Esophagus squamous epithelium (tissue), 5 donors: ENCODE data around the gene ANKLE2. TPM values are rescaled to one million over a fixed set of nuclear protein-coding genes. Genes with fewer than 3 reads are reported as not detected.
"Not testable (repeated sequence)": the region's sequence is repeated elsewhere in the genome, so short reads cannot be mapped to it uniquely, and the experiment has no call there.

Experiments
- DNase-seq: peaks from one replicate; lab custom pipeline; 2025; lab: John Stamatoyannopoulos, UW
- H3K27ac ChIP-seq, 4 donors: fragments of 200-600 bp; sonication (generic); one replicate each; pipeline ENCODE4 v1.5.1; 2016 to 2019; ENCODE audit warnings: mild to moderate bottlenecking in 1 of 4
- H3K27me3 ChIP-seq, 4 donors: fragments of 200-600 bp; sonication (generic); 1 replicate in 3 of 4; 2 replicates in 1 of 4; pipeline versions ENCODE4 v1.5.1 to v1.6.0; 2017 to 2021; ENCODE audit warnings: antibody characterized with exemption in 1 of 4
- H3K36me3 ChIP-seq, 3 donors: fragments of 200-600 bp; sonication (generic); one replicate each; pipeline ENCODE4 v1.5.1; 2016 to 2019
- H3K4me1 ChIP-seq, 3 donors: fragments of 200-600 bp; sonication (generic); one replicate each; pipeline ENCODE4 v1.5.1; 2017 to 2019
- H3K4me3 ChIP-seq, 4 donors: fragments of 200-600 bp; sonication (generic); 1 replicate in 3 of 4; 2 replicates in 1 of 4; pipeline ENCODE4 v1.5.1; 2016 to 2019; ENCODE audit warnings: mild to moderate bottlenecking in 2 of 4, moderate library complexity in 1 of 4
- H3K9me3 ChIP-seq, 3 donors: fragments of 200-600 bp; sonication (generic); one replicate each; pipeline ENCODE4 v1.5.1; 2016 to 2019
- CTCF ChIP-seq, 6 experiments: fragments of 450-650 bp in 4 of 6; fragments of 200-600 bp in 2 of 6; sonication (generic) in 2 of 6; IDR thresholded peaks; one replicate each; pipeline ENCODE4 v1.5.1; 2016 to 2019; ENCODE audit warnings: antibody characterized with exemption in 6 of 6, mild to moderate bottlenecking in 4 of 6, moderate library complexity in 4 of 6
- POLR2A ChIP-seq, 4 donors: fragments of 450-650 bp; IDR thresholded peaks; one replicate each; pipeline ENCODE4 v1.6.1; 2017; ENCODE audit warnings: antibody characterized with exemption in 4 of 4, mild to moderate bottlenecking in 4 of 4, moderate library complexity in 3 of 4
- WGBS, 2 donors: methylation state at CpG; one replicate each; pipeline ENCODE4 v1.1.5; 2018; 5-methylcytosine and 5-hydroxymethylcytosine counted together
- intact Hi-C: fragments of 100-400 bp; cut with DNase I; formaldehyde crosslinking; loops from one replicate; pipeline ENCODE4 v1.15.0; 2022
- total RNA-seq, 4 donors: library from RNA; depleted of rRNA; stranded (reverse); fragments of >200 nt; gene quantifications; one replicate each; pipeline ENCODE4 v1.1.0, GENCODE V29; 2016
- donor health status: DM: yes; HTN: yes; CAD: no.

The ANKLE2 gene
- total RNA-seq, 4 donors from 2014 or later, result 26.4 to 73.5 (median 57.7) TPM

- Histone ChIP-seq H3K9me3 (no peaks in the 10 kb centered on the region), H3K36me3 (peaks cover 0 to 24% (median 0%) of the 10 kb centered on the region in 3 donors), H3K4me3 (peak overlapping the region; percentile 70 to 98 (median 88)), H3K27me3 (no peaks in the 10 kb centered on the region), H3K27ac (peak overlapping the region; percentile 98 to 99 (median 98)), H3K4me1 (peaks cover 16 to 42% (median 25%) of the 10 kb centered on the region in 3 donors)
- 0% methylated on average over 2 to 10 of the region's 89 CpGs for WGBS, 2 donors
- TF ChIP-seq CTCF (IDR thresholded peaks at IDR 0.05), result peak in 5 of 6 experiments; percentile 6 to 34 (median 18)
- TF ChIP-seq POLR2A (IDR thresholded peaks at IDR 0.05), result peak in 2 of 4 donors; percentile 51 to 66
- no peak for DNase-seq
- intact Hi-C loops, result no loop called here
Observed at GRCh38 chr12:132761921-132762583, 420 bp upstream of the ANKLE2 start.

- no peak for DNase-seq
Observed at GRCh38 chr12:132759359-132759758, 2.3 kb downstream of the ANKLE2 start.

GRCh38 chr12:132758825-132759224 is 2.8 kb downstream of the ANKLE2 start:
- H3K27ac ChIP-seq, H3K4me3 ChIP-seq, H3K27me3 ChIP-seq, DNase-seq, H3K9me3 ChIP-seq, intact Hi-C loops: not testable (repeated sequence)
- WGBS, 2 donors, result 85 to 100% methylated on average over 1 to 12 of the region's 28 CpGs
- peaks cover 16 to 35% (median 25%) of the 10 kb centered on the region in 3 donors for H3K4me1 ChIP-seq
- H3K36me3 ChIP-seq, result peaks cover 4 to 56% (median 10%) of the 10 kb centered on the region in 3 donors

More at GRCh38 chr12:132759359-132759758, 2.3 kb downstream of the ANKLE2 start:
- WGBS, 2 donors, result 91 to 93% methylated on average over 8 of the region's 8 CpGs
- H3K4me3 ChIP-seq, result peak overlapping the region in 1 of 4 donors; percentile 98
- peaks cover 0 to 50% (median 5%) of the 10 kb centered on the region in 3 donors for H3K36me3 ChIP-seq
- no peaks in the 10 kb centered on the region for H3K9me3 ChIP-seq
- peak overlapping the region in 2 of 4 donors; percentile 93 to 99 for H3K27ac ChIP-seq
- intact Hi-C loops, result no loop called here
- H3K27me3 ChIP-seq, result no peaks in the 10 kb centered on the region
- no peak for TF ChIP-seq POLR2A (IDR thresholded peaks at IDR 0.05)
- no peak for TF ChIP-seq CTCF (IDR thresholded peaks at IDR 0.05)
- peaks cover 16 to 35% (median 25%) of the 10 kb centered on the region in 3 donors for H3K4me1 ChIP-seq

GRCh38 chr12:132754160-132754932 is 7.3 kb downstream of the ANKLE2 start:
- WGBS, 2 donors, result 87 to 91% methylated on average over 14 of the region's 14 CpGs
- no peaks in the 10 kb centered on the region for H3K9me3 ChIP-seq
- no peak for TF ChIP-seq POLR2A (IDR thresholded peaks at IDR 0.05)
- no peak for TF ChIP-seq CTCF (IDR thresholded peaks at IDR 0.05)
- H3K4me1 ChIP-seq, result peaks cover 0 to 3% (median 0%) of the 10 kb centered on the region in 3 donors
- H3K36me3 ChIP-seq, result peaks cover 30 to 100% (median 37%) of the 10 kb centered on the region in 3 donors
- intact Hi-C loops, result no loop called here
- DNase-seq, result no peak
- H3K27me3 ChIP-seq, result no peaks in the 10 kb centered on the region
- H3K4me3 ChIP-seq, result no peak overlapping the region
- no peak overlapping the region for H3K27ac ChIP-seq

- H3K4me1 ChIP-seq, intact Hi-C loops, H3K9me3 ChIP-seq, H3K4me3 ChIP-seq, H3K27me3 ChIP-seq, H3K27ac ChIP-seq, DNase-seq: not testable (repeated sequence)
- H3K36me3 ChIP-seq, result peaks cover 35 to 100% (median 44%) of the 10 kb centered on the region in 3 donors
- 90 to 96% methylated on average over 7 of the region's 7 CpGs for WGBS, 2 donors
Observed at GRCh38 chr12:132753670-132754069, 8.0 kb downstream of the ANKLE2 start.

- 94% methylated on average over 8 of the region's 10 CpGs; no CpG with 5 or more reads in 1 of the 2 donors for WGBS, 2 donors
- H3K4me3 ChIP-seq, result no peak overlapping the region
- TF ChIP-seq POLR2A (IDR thresholded peaks at IDR 0.05) (no peak), CTCF (IDR thresholded peaks at IDR 0.05) (no peak)
- H3K27ac ChIP-seq, result no peak overlapping the region
- no peaks in the 10 kb centered on the region for H3K4me1 ChIP-seq
- H3K27me3 ChIP-seq, result no peaks in the 10 kb centered on the region
- peaks cover 57 to 100% (median 80%) of the 10 kb centered on the region in 3 donors for H3K36me3 ChIP-seq
- intact Hi-C loops, result no loop called here
- no peaks in the 10 kb centered on the region for H3K9me3 ChIP-seq
- no peak for DNase-seq
Observed at GRCh38 chr12:132748319-132748718, 13.3 kb downstream of the ANKLE2 start.
